H1 (cell line): Measurements from ENCODE around the gene TRAPPC5. TPM values are rescaled to one million over a fixed set of nuclear protein-coding genes. Genes with fewer than 3 reads are reported as not detected.

Experiments
- CTCF ChIA-PET: fragments of 300-600 bp; sonication (Branson Sonifier 250); formaldehyde crosslinking; loops from one replicate; lab custom pipeline; 2021; ENCODE audit not compliant: partially characterized antibody; lab: Charles Lee
- POLR2A ChIA-PET: fragments of 300-600 bp; sonication (Branson Sonifier 250); formaldehyde crosslinking; loops from one replicate; lab custom pipeline; 2021; ENCODE audit warnings: inconsistent platforms; ENCODE audit not compliant: partially characterized antibody; lab: Charles Lee
- DNase-seq, 2 experiments: peaks; one replicate each; pipeline versions ENCODE4 v3.0.0 to v3.0.0-alpha.2; 2010 to 2022; ENCODE audit warnings: low spot score in 2 of 2, low read depth in 1 of 2, mixed read lengths in 1 of 2
- FAIRE-seq: peaks from 2 replicates; lab custom pipeline; 2011; peaks lifted over from hg19 to GRCh38; lab: Jason Lieb, UNC
- H2AFZ ChIP-seq: 2 replicates; pipeline ENCODE4 v1.8.1; 2012; ENCODE audit warnings: low read length, inconsistent platforms
- H2AK5ac ChIP-seq: 2 replicates; pipeline ENCODE4 v1.6.1; 2013; ENCODE audit warnings: low read depth, low read length
- H2BK120ac ChIP-seq: replicated peaks from 2 replicates; pipeline ENCODE3; 2013; ENCODE audit warnings: low read depth, low read length, inconsistent platforms
- H2BK12ac ChIP-seq: 2 replicates; pipeline ENCODE4 v1.6.1; 2013; ENCODE audit warnings: low read depth, low read length
- H2BK15ac ChIP-seq: 2 replicates; pipeline ENCODE4 v1.6.1; 2013; ENCODE audit warnings: low read length
- H2BK20ac ChIP-seq: 2 replicates; pipeline ENCODE4 v1.6.1; 2013; ENCODE audit warnings: low read length
- H2BK5ac ChIP-seq: 2 replicates; pipeline ENCODE4 v1.6.1; 2013; ENCODE audit warnings: low read depth, low read length
- H3K14ac ChIP-seq: 2 replicates; pipeline ENCODE4 v1.6.1; 2013; ENCODE audit warnings: inconsistent platforms; ENCODE audit not compliant: insufficient read length
- H3K18ac ChIP-seq: 2 replicates; pipeline ENCODE4 v1.6.1; 2013; ENCODE audit warnings: low read length; ENCODE audit errors: extremely low read depth
- H3K23ac ChIP-seq: 2 replicates; pipeline ENCODE4 v1.6.1; 2013; ENCODE audit warnings: inconsistent platforms; ENCODE audit not compliant: insufficient read length
- H3K23me2 ChIP-seq: 2 replicates; pipeline ENCODE4 v1.6.1; 2013; ENCODE audit warnings: low read depth, low read length
- H3K27ac ChIP-seq: 2 replicates; pipeline ENCODE4 v1.6.1; 2011; ENCODE audit warnings: low read depth, low read length, inconsistent platforms
- H3K27me3 ChIP-seq, 4 experiments: replicated peaks in 1 of 4; 1 replicate in 1 of 4; 2 replicates in 3 of 4; pipeline versions ENCODE4 v1.6.1 to v1.8.1; 2011 to 2013; ENCODE audit warnings: low read length in 3 of 4, mild to moderate bottlenecking in 3 of 4, inconsistent platforms in 2 of 4, mixed read lengths in 2 of 4, moderate library complexity in 1 of 4; ENCODE audit not compliant: control insufficient read depth in 3 of 4, insufficient read depth in 3 of 4; ENCODE audit errors: extremely low read depth in 1 of 4
- H3K36me3 ChIP-seq, 4 experiments: 2 replicates each; pipeline versions ENCODE4 v1.6.1 to v1.8.1; 2011 to 2013; ENCODE audit warnings: mild to moderate bottlenecking in 4 of 4, low read length in 3 of 4, moderate library complexity in 2 of 4, control low read depth in 1 of 4, inconsistent platforms in 1 of 4; ENCODE audit not compliant: insufficient read depth in 4 of 4, control insufficient read depth in 2 of 4
- H3K4ac ChIP-seq: replicated peaks from 2 replicates; pipeline ENCODE3; 2013; ENCODE audit warnings: low read length, low read depth, mixed read lengths, inconsistent platforms; ENCODE audit not compliant: insufficient read length
- H3K4me1 ChIP-seq, 4 experiments: replicated peaks in 1 of 4; 1 replicate in 1 of 4; 2 replicates in 3 of 4; pipeline versions ENCODE4 v1.6.1 to v1.8.1; 2011 to 2013; ENCODE audit warnings: low read length in 3 of 4, inconsistent platforms in 2 of 4, mixed read lengths in 1 of 4; ENCODE audit not compliant: insufficient read depth in 4 of 4, control insufficient read depth in 3 of 4
- H3K4me2 ChIP-seq, 2 experiments: 2 replicates each; pipeline versions ENCODE4 v1.6.1 to v1.8.1; 2011 to 2013; ENCODE audit warnings: low read depth in 2 of 2, low read length in 2 of 2, control low read depth in 1 of 2, inconsistent platforms in 1 of 2, mild to moderate bottlenecking in 1 of 2; ENCODE audit not compliant: insufficient read depth in 1 of 2
- H3K4me3 ChIP-seq, 4 experiments: fragments of 200-600, 300-600 bp in 1 of 4; sonication (generic), shearing (Covaris generic), sonication (Bioruptor Twin) in 1 of 4; 2 replicates each; pipeline versions ENCODE4 v1.5.1 to v1.8.1; 2011 to 2016; ENCODE audit warnings: low read length in 4 of 4, low read depth in 3 of 4, control low read depth in 2 of 4, inconsistent platforms in 2 of 4, mild to moderate bottlenecking in 2 of 4, mixed read lengths in 1 of 4, moderate library complexity in 1 of 4; ENCODE audit not compliant: insufficient read depth in 2 of 4; ENCODE audit errors: extremely low read depth in 1 of 4
- H3K56ac ChIP-seq: replicated peaks from 2 replicates; pipeline ENCODE3; 2013; ENCODE audit warnings: low read depth, mild to moderate bottlenecking, mixed read lengths, low read length, inconsistent platforms; ENCODE audit not compliant: insufficient read length
- H3K79me1 ChIP-seq: 2 replicates; pipeline ENCODE4 v1.6.1; 2013; ENCODE audit warnings: low read depth, low read length, control low read depth
- H3K79me2 ChIP-seq, 2 experiments: 2 replicates each; pipeline versions ENCODE4 v1.6.1 to v1.8.1; 2012 to 2013; ENCODE audit warnings: low read length in 2 of 2, mild to moderate bottlenecking in 2 of 2, inconsistent platforms in 1 of 2; ENCODE audit not compliant: insufficient read depth in 2 of 2, control insufficient read depth in 1 of 2
- H3K9ac ChIP-seq, 4 experiments: replicated peaks in 1 of 4; 1 replicate in 1 of 4; 2 replicates in 3 of 4; pipeline versions ENCODE4 v1.6.1 to v1.8.1; 2011 to 2013; ENCODE audit warnings: low read depth in 3 of 4, low read length in 3 of 4, control low read depth in 2 of 4, mild to moderate bottlenecking in 2 of 4, moderate library complexity in 2 of 4, inconsistent platforms in 1 of 4; ENCODE audit errors: extremely low read depth in 1 of 4
- H3K9me3 ChIP-seq, 2 experiments: 2 replicates each; pipeline versions ENCODE4 v1.6.1 to v1.8.1; 2012 to 2013; ENCODE audit warnings: mild to moderate bottlenecking in 2 of 2, moderate library complexity in 2 of 2, control low read depth in 1 of 2, inconsistent platforms in 1 of 2, low read depth in 1 of 2, low read length in 1 of 2, mixed read lengths in 1 of 2; ENCODE audit not compliant: insufficient read depth in 2 of 2
- H4K20me1 ChIP-seq, 2 experiments: replicated peaks in 1 of 2; 2 replicates each; pipeline versions ENCODE3 to v1.8.1; 2011 to 2013; ENCODE audit warnings: inconsistent platforms in 2 of 2, low read length in 2 of 2, mild to moderate bottlenecking in 1 of 2; ENCODE audit not compliant: insufficient read depth in 2 of 2, control insufficient read depth in 1 of 2
- H4K5ac ChIP-seq: 2 replicates; pipeline ENCODE4 v1.6.1; 2013; ENCODE audit warnings: low read length, low read depth, mixed read lengths, inconsistent platforms; ENCODE audit not compliant: insufficient read length
- H4K8ac ChIP-seq: 2 replicates; pipeline ENCODE4 v1.8.0; 2013; ENCODE audit warnings: mild to moderate bottlenecking, moderate library complexity, low read length, inconsistent platforms; ENCODE audit not compliant: insufficient read depth; ENCODE audit errors: extremely low read depth
- H4K91ac ChIP-seq: replicated peaks from 2 replicates; pipeline ENCODE3; 2013; ENCODE audit warnings: low read length, mixed read lengths, inconsistent platforms; ENCODE audit not compliant: insufficient read length
- ATF3 ChIP-seq: IDR thresholded peaks from 2 replicates; pipeline ENCODE4 v1.6.1; 2011; ENCODE audit warnings: low read depth, mild to moderate bottlenecking, low read length; ENCODE audit not compliant: insufficient read depth
- CTBP2 ChIP-seq: IDR thresholded peaks from 2 replicates; pipeline ENCODE4 v1.7.0; 2011; ENCODE audit warnings: borderline replicate concordance, mild to moderate bottlenecking, moderate library complexity, mixed read lengths, low read length; ENCODE audit not compliant: insufficient read depth, insufficient read length
- E2F6 ChIP-seq: IDR thresholded peaks from 2 replicates; pipeline ENCODE4 v1.6.1; 2012; ENCODE audit warnings: inconsistent platforms
- KDM1A ChIP-seq: fragments of 200-600, 300-600 bp; sonication (generic); IDR thresholded peaks from 2 replicates; pipeline ENCODE4 v1.7.1; 2016; ENCODE audit warnings: mild to moderate bottlenecking, low read length, borderline replicate concordance
- RBBP5 ChIP-seq: IDR thresholded peaks from 2 replicates; pipeline ENCODE4 v1.7.1; 2012; ENCODE audit warnings: low read depth, mild to moderate bottlenecking, inconsistent platforms, low read length, moderate library complexity, borderline replicate concordance
- SIN3A ChIP-seq, 2 experiments: IDR thresholded peaks in 1 of 2; conservative IDR thresholded peaks in 1 of 2; 2 replicates each; pipeline ENCODE4 v1.6.1; 2011 to 2012; ENCODE audit warnings: low read length in 2 of 2, improper control_type of control experiment in 1 of 2, low read depth in 1 of 2, mild to moderate bottlenecking in 1 of 2
- SIRT6 ChIP-seq: IDR thresholded peaks from one replicate; pipeline ENCODE4 v1.7.1; 2012; ENCODE audit warnings: low read length, inconsistent platforms
- WGBS, 2 experiments: shearing (Covaris generic) in 1 of 2; methylation state at CpG; one replicate each; pipeline versions ENCODE4 v1.1.6 to v1.1.7; 2013 to 2015; ENCODE audit warnings: low lambda C conversion rate in 2 of 2, mixed read lengths in 2 of 2, inconsistent platforms in 1 of 2, low coverage in 1 of 2, missing lambda C conversion rate in 1 of 2; ENCODE audit not compliant: insufficient replicate concordance in 2 of 2, insufficient coverage in 1 of 2, insufficient read length in 1 of 2; ENCODE audit errors: extremely low coverage in 1 of 2, missing lambda C conversion rate in 1 of 2; 5-methylcytosine and 5-hydroxymethylcytosine counted together
- polyA plus RNA-seq, 7 experiments: library from polyadenylated mRNA; depleted of rRNA in 3 of 7; stranded (reverse) in 5 of 7; unstranded in 2 of 7; fragments of >200 nt in 5 of 7; fragments of 200-250 nt in 2 of 7; gene quantifications; 1 replicate in 5 of 7; 2 replicates in 1 of 7; 4 replicates in 1 of 7; pipeline versions ENCODE4 v1.2.1 to v1.2.3, GENCODE V29; 2011 to 2013; ENCODE audit warnings: missing spikeins in 2 of 7, mixed read lengths in 2 of 7
- total RNA-seq: library from RNA; stranded (reverse); fragmentation: NEBNext Ultra II Directional; extraction: Animal tissue kit (Norgen Biotek cat#: 25700); gene quantifications from 2 replicates; pipeline ENCODE4 v1.2.1, GENCODE V29; 2021
- TF ChIP-seq, protein P1 (sequence below): IDR thresholded peaks from 2 replicates; pipeline ENCODE4 v1.6.1; 2011; ENCODE audit warnings: low read length, improper control_type of control experiment

The TRAPPC5 gene
- total and polyA plus RNA-seq, 2 of the 8 experiments (the other 6 are each of a cell fraction or from before 2014, with no cell fraction given): 109 to 120 TPM

DNA sequence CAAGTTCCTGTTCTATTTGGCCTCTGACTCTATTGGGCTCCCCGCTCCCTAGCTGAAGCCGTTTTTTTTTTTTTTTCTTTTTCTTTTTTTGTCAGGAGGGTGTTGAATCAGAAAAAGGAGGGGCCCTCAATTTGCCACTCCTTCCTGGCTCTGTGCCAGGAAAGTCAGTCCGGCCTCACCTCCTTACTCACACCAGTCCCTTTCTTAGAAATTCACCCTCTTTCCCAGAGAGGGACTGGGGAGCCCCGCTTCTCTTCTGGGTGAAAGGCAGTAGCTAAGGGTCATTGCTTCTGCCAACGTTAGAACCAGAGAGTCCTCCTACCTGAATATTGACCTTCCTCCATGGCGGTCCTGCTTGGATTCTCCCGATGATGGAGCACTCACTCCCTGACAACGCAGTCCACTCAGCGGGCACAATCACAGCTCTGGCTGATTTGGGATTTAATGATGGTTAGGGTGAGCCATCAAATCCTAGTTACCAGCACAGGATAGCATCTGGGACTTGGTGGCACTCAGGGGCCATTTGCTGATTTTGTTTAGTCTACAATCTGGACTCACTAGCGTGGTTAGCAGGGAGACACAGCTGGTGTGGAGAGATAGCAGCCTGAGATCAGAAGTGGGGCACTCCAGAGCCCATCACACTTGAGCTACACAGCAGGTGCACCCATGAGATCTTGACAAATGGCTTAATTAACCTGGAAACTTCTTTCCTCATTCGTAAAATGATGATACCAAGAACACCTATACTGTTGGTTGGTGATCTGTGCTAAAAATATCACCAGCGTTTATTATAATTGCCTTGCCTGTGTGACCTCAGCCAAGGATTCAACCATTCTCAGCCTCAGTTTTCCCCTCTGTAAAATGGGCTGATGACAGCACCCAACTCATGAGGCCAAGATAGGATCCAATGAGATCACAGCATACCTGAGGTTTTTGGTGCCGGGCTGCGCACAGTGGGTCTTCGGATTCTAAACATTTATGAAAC lies 19.1 kb downstream of the TRAPPC5 start:
- CTCF ChIA-PET: interaction anchor here (0.9 to 2.9 kb wide), 5 partner anchors 19 to 131 kb away, joined by 3 to 21 read pairs (median 5); partner anchors contain the start of gene TRAPPC5
- TF ChIP-seq SIN3A (conservative IDR thresholded peaks at IDR 0.05 in 1 of 2, IDR thresholded peaks at IDR 0.05 in 1 of 2; ENCODE audit: low read depth in 1 of 2, low read length in 2 of 2): no peak
- TF ChIP-seq CTBP2: no peak
- TF ChIP-seq KDM1A: no peak
- no peak for TF ChIP-seq E2F6
- no peak for TF ChIP-seq ATF3
- TF ChIP-seq RBBP5: no peak
- no peak for TF ChIP-seq SIRT6
- TF ChIP-seq, protein P1, sequence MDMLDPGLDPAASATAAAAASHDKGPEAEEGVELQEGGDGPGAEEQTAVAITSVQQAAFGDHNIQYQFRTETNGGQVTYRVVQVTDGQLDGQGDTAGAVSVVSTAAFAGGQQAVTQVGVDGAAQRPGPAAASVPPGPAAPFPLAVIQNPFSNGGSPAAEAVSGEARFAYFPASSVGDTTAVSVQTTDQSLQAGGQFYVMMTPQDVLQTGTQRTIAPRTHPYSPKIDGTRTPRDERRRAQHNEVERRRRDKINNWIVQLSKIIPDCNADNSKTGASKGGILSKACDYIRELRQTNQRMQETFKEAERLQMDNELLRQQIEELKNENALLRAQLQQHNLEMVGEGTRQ: no peak

More for the DNA sequence above, 19.1 kb downstream of the TRAPPC5 start:
- Histone ChIP-seq H3K4me3 (no peak overlapping the region), H4K8ac (no peak overlapping the region), H2BK5ac (no peak overlapping the region), H4K5ac (no peak overlapping the region), H3K14ac (no peak overlapping the region), H3K23ac (no peak overlapping the region), H3K9ac (no peak overlapping the region), H2BK15ac (no peak overlapping the region), H2AFZ (no peak overlapping the region), H3K23me2 (no peaks in the 10 kb centered on the region), H3K4me2 (no peak overlapping the region), H3K36me3 (no peaks in the 10 kb centered on the region), H3K79me2 (no peaks in the 10 kb centered on the region), H3K18ac (no peak overlapping the region), H3K9me3 (no peaks in the 10 kb centered on the region; a peak in 1 of 4 replicates), H3K56ac (no peak overlapping the region), H4K20me1 (peaks cover 0 to 2% of the 10 kb centered on the region in 2 experiments), H3K4me1 (peaks cover 0 to 16% (median 8%) of the 10 kb centered on the region in 4 experiments; a peak in 5 of 7 replicates), H2AK5ac (no peak overlapping the region), H3K4ac (no peak overlapping the region), H2BK12ac (no peak overlapping the region), H2BK20ac (no peak overlapping the region), H2BK120ac (no peak overlapping the region), H3K27ac (no peak overlapping the region), H3K27me3 (no peaks in the 10 kb centered on the region), H4K91ac (no peak overlapping the region), H3K79me1 (no peaks in the 10 kb centered on the region)
- POLR2A ChIA-PET: interaction anchor here (0.9 to 1.0 kb wide), 2 partner anchors 10 to 25 kb away, joined by 3 to 4 read pairs; no protein-coding TSS in a partner anchor
- WGBS, 2 experiments: 79% methylated on average over 15 of the region's 15 CpGs; no CpG with 5 or more reads in 1 of the 2 experiments
- DNase-seq: no peak
- no peak for FAIRE-seq
